HG03103 (cell line): ENCODE results near the gene CASR.

Experiments
- ATAC-seq: cut with Tn5 transposase; IDR thresholded peaks from one replicate; pipeline ENCODE4 v1.9.1; 2021; ENCODE audit warnings: low read depth; ENCODE audit not compliant: unreplicated experiment

Gene CASR

DNA sequence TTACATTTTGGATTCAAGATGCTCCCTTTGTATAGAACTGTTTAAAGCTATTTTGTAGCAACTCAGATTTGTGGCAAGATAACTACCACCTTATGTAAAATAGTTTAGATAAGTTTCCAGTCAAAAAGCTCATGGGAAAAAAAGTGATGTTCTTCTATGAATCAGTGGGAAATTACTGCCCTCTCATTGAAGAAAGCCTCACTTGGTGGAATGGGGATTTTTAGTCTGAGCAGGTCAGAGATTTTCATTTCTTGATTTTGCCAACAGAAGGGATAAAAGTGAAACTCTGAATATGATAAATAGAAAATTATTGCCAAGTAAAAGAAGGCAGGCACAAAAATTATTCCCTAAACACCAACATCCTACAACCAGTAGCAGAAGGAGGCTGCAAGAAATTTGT lies 115.7 kb downstream of the CASR start:
- no peak for ATAC-seq

DNA sequence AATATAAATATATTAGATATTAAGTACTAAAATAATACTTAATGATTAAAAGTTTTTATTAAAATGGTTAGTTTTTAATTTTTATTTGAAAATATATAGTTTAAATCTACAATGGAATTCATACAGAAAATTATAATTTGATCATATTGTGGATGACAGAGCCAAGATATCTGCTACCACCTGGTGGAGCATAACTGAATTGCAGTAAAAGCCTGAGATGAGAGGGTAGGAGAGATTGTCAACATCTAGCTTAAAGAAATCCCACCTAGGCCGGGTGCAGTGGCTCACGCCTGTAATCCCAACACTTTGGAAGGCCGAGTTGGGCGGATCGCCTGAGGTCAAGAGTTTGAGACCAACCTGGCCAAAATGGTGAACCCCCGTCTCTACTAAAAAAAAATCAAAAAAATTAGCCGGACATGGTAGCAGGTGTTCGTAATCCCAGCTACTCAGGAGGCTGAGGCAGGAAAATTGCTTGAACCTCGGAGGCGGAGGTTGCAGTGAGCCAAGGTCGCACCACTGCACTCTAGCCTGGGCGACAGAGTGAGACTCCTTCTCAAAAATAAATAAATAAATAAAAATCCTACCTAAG lies 116.5 kb downstream of the CASR start:
- no peak for ATAC-seq

- ATAC-seq, result peak; percentile 53
These were observed 117.6 kb downstream of the CASR start for GRCh38 chr3:122301063-122301462.

GRCh38 chr3:122305818-122306621 lies 122.6 kb downstream of the CASR start:
- no peak for ATAC-seq

- ATAC-seq, result no peak
These were observed 123.1 kb downstream of the CASR start for GRCh38 chr3:122306622-122306953.

DNA sequence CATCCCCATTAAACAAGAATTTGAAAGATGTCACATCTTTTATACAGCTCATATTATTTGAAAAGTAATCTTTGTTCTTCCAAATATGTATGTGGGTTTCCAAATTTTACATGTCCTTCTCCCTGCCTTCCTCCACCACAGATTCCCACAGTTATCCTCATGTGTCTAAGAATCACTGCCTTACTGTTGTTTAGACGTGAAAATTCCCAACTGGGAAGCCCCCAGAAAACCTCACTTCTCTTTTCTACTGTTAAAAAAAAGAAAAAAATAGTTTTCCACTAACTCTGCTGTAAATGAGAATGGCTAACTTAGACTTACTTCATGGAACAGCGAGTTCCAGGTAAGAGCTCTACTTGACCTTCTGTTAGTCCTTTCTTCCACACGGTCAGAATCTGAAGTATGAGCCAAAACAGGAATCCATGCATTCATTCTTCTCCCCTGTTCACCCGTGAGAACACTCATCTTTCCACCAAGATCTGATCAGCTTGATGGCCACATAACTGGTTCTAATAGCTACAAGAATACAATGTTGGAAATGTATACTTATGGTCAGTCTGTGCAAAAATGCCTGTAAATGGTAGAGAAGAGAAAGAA lies 123.7 kb downstream of the CASR start:
- no peak for ATAC-seq

- ATAC-seq, result no peak
These were observed 124.5 kb downstream of the CASR start for GRCh38 chr3:122307976-122308375.

GRCh38 chr3:122310361-122310760 lies 126.9 kb downstream of the CASR start:
- ATAC-seq, result no peak

- ATAC-seq, result no peak
These were observed 129.4 kb downstream of the CASR start for GRCh38 chr3:122312826-122313225.

- no peak for ATAC-seq
These were observed 129.8 kb downstream of the CASR start for GRCh38 chr3:122313281-122313680.

DNA sequence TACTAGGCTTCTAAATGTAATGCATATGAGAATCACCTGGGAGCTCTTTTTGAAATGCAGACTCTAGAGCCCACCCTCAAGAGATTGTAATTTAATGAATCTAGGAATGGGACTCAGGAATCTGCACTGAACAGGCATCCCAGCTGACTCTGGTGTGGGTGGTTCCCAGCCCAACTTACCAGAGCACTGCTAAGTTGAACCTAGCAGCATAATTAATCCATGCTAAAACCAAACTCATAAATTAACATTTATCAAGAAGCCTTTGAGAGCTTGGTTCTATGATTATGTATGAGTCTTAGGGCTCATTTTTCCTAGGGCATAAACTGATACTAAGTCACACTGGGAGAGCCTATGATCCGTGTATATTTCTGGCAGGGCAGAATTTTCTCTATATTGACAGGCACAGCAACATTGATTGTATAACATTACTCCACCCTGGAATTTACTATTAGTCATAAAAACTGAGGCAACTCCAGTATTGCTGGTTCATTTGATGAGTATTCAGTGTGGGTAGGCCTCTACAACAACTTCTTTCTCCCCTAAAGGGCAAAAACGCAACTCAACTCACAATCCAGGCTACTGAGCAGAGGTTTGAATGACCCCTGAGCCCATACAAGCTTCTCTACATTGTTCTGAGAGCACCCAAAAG lies 130.9 kb downstream of the CASR start:
- ATAC-seq, result no peak

DNA sequence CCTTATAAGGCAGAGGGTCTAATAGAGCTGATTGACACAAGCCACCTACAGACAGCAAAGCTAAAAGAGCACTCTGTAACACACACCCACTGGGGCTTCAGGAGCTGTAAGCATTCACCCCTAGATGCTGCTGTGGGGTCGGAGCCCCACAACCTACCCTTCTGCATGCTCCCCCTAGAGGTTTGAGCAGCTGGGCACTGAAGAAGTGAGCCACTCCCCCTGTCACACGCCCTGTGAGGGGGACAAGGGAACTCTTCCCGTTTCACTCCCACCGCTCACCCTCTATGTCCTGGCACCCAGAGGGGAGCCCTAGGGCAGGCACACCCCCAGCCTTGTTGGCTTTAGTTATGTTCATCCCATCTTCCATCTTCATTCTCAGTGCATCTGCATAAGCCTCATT lies 132.2 kb downstream of the CASR start:
- no peak for ATAC-seq

- no peak for ATAC-seq
These were observed 132.9 kb downstream of the CASR start for GRCh38 chr3:122316368-122316767.

GRCh38 chr3:122318620-122319019 lies 135.2 kb downstream of the CASR start:
- ATAC-seq, result no peak

GRCh38 chr3:122322095-122323075 lies 138.9 kb downstream of the CASR start:
- ATAC-seq, result no peak

DNA sequence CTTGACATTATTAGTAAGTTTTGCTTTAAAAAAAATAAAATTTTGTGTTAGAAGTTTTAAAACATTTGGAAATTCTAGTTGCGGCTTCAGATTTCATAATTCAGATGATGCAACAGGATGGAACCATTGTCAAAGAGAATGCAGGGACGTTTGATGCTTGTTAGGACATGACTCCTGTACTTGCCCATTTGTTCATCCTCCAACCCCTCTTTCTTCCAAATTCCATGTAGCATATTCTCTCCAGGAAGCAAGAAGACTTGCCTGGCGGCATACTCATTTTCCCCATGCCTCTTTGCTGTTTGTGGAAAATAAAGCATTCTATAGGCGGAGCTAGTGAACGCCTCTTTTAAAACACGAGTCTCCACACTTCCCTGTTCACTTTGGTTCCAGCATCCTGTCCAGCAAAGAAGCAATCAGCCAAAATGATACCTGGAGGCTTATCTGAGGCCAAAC lies 141.4 kb downstream of the CASR start, which contains the start of gene CSTA:
CSTA (plus strand) TSS at position 378 of the 453 bp plus-strand sequence; CDS start at position 423, 45 bp downstream.
- ATAC-seq, result no peak

GRCh38 chr3:122325769-122326168 lies 142.3 kb downstream of the CASR start:
- ATAC-seq, result no peak

DNA sequence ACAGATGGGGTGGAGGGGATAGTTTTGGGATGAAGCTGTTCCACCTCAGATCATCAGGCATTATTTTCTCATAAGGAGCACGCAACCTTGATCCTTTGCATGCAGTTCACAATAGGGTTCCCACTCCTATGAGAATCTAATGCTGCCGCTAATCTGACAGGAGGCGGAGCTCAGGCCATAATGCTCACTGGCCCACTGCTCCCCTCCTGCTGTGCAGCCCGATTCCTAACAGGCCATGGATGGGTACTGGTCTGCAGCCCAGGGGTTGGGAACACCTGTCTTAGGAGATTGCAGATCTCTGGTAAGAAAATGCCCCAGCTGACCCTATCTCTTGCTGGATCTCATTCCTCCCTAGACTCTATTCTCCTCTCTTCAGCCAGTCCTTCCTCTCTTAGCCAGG lies 148.4 kb downstream of the CASR start:
- no peak for ATAC-seq

- ATAC-seq, result no peak
These were observed 149.1 kb downstream of the CASR start for GRCh38 chr3:122332551-122332950.
